K562 (cell line): ENCODE measurements around the gene EXT2. TPM values are rescaled to one million over a fixed set of nuclear protein-coding genes. Genes with fewer than 3 reads are reported as not detected.
A peak's percentile ranks its signal among the peaks of the same experiment; 100 is the strongest.

Experiments used
- ETV5 ChIP-seq: sonication (generic); formaldehyde crosslinking; IDR thresholded peaks from 2 replicates; pipeline ENCODE4 v1.4.0; 2020; ENCODE audit warnings: low read depth, mild to moderate bottlenecking, missing genetic modification reagents
- GABPA ChIP-seq: fragments of 200-800 bp; sonication (Bioruptor generic); conservative IDR thresholded peaks from 2 replicates; pipeline ENCODE4 v1.6.1; 2016; ENCODE audit warnings: low read depth, missing genetic modification characterization, missing compliant biosample characterization
- MEIS2 ChIP-seq: fragments of 450-650 bp; IDR thresholded peaks from 2 replicates; pipeline ENCODE4 v1.6.1; 2014; ENCODE audit warnings: mild to moderate bottlenecking; ENCODE audit not compliant: partially characterized antibody
- SP1 ChIP-seq: sonication (generic); formaldehyde crosslinking; IDR thresholded peaks from 2 replicates; pipeline ENCODE4 v1.8.1; 2022; ENCODE audit warnings: mild to moderate bottlenecking, missing genetic modification reagents
- TAF7 ChIP-seq: fragments of 450-650 bp; IDR thresholded peaks from 2 replicates; pipeline ENCODE4 v1.6.1; 2016; ENCODE audit warnings: missing genetic modification characterization, missing compliant biosample characterization
- TCF3 ChIP-seq: sonication (generic); formaldehyde crosslinking; IDR thresholded peaks from 2 replicates; pipeline ENCODE4 v1.4.0; 2020; ENCODE audit warnings: mild to moderate bottlenecking, missing genetic modification reagents
- polyA plus RNA-seq, 8 experiments: library from polyadenylated mRNA; depleted of rRNA in 4 of 8; stranded (reverse) in 5 of 8; unstranded in 3 of 8; fragments of >200 nt; fragmentation: Nextera tagmentation in 2 of 8; fragmentation: Illumina TruSeq in 1 of 8; extraction: Ambion mirVana in 2 of 8; extraction: Trizol in 1 of 8; gene quantifications; 2 replicates each; pipeline versions ENCODE4 v1.2.1 to v1.2.3, GENCODE V29; 2011 to 2014; ENCODE audit warnings: inconsistent platforms in 1 of 8, missing spikeins in 1 of 8
- total RNA-seq, 7 experiments: library from RNA; depleted of rRNA in 6 of 7; stranded (reverse); fragments of >200 nt in 6 of 7; fragmentation: Illumina TruSeq in 2 of 7; extraction: Trizol in 2 of 7; gene quantifications; 2 replicates each; pipeline versions ENCODE4 v1.2.1 to v1.2.3, GENCODE V29; 2011 to 2021; ENCODE audit warnings: low replicate concordance in 1 of 7
- TF ChIP-seq, protein P1 (sequence below): fragments of 450-650 bp; IDR thresholded peaks from 2 replicates; pipeline ENCODE4 v1.6.1; 2017; ENCODE audit warnings: antibody characterized with exemption, mild to moderate bottlenecking
- TF ChIP-seq, protein P2 (sequence below), 2 experiments: fragments of 450-650 bp in 1 of 2; sonication (generic) in 1 of 2; formaldehyde crosslinking in 1 of 2; IDR thresholded peaks; 2 replicates each; pipeline versions ENCODE4 v1.7.1 to v1.9.0; 2016 to 2022; ENCODE audit warnings: inconsistent platforms in 1 of 2, mild to moderate bottlenecking in 1 of 2, missing genetic modification reagents in 1 of 2
- TF ChIP-seq, protein P3 (sequence below): sonication (generic); formaldehyde crosslinking; IDR thresholded peaks from 2 replicates; pipeline ENCODE4 v1.8.1; 2023; ENCODE audit warnings: missing genetic modification reagents, mild to moderate bottlenecking, borderline replicate concordance

The EXT2 gene
- total and polyA plus RNA-seq, 9 of the 15 experiments (the other 6 are each of a cell fraction or from before 2014, with no cell fraction given): 7.5 to 52.1 (median 38.1) TPM

DNA sequence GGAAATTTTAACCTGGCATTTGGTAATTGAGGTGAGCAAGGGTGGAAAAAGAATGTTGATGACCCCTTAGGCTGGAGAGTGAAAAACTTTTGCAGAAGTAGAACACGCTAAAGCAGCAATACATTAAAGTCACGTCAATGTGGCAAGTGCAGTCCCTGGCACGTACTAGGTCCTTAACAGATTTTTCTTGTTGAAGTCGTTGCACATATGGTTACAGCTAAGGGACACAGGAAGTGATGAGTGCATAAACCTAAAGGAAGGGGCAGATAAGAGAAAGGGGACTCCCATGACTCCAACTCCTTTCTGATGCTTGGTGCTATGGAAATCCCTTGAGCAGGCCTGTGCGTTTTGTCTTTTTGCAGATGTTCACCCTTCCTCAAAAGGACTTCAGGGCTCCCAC, 28.2 kb upstream of the EXT2 start (continued):
- TF ChIP-seq, protein P1, sequence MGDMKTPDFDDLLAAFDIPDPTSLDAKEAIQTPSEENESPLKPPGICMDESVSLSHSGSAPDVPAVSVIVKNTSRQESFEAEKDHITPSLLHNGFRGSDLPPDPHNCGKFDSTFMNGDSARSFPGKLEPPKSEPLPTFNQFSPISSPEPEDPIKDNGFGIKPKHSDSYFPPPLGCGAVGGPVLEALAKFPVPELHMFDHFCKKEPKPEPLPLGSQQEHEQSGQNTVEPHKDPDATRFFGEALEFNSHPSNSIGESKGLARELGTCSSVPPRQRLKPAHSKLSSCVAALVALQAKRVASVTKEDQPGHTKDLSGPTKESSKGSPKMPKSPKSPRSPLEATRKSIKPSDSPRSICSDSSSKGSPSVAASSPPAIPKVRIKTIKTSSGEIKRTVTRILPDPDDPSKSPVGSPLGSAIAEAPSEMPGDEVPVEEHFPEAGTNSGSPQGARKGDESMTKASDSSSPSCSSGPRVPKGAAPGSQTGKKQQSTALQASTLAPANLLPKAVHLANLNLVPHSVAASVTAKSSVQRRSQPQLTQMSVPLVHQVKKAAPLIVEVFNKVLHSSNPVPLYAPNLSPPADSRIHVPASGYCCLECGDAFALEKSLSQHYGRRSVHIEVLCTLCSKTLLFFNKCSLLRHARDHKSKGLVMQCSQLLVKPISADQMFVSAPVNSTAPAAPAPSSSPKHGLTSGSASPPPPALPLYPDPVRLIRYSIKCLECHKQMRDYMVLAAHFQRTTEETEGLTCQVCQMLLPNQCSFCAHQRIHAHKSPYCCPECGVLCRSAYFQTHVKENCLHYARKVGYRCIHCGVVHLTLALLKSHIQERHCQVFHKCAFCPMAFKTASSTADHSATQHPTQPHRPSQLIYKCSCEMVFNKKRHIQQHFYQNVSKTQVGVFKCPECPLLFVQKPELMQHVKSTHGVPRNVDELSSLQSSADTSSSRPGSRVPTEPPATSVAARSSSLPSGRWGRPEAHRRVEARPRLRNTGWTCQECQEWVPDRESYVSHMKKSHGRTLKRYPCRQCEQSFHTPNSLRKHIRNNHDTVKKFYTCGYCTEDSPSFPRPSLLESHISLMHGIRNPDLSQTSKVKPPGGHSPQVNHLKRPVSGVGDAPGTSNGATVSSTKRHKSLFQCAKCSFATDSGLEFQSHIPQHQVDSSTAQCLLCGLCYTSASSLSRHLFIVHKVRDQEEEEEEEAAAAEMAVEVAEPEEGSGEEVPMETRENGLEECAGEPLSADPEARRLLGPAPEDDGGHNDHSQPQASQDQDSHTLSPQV: peak; percentile 59
- TF ChIP-seq TCF3 (CRISPR knock-in tag): peak; percentile 42; the same call in 1 of the 2 replicates
- TF ChIP-seq MEIS2: peak; percentile 48
- TF ChIP-seq, protein P2, sequence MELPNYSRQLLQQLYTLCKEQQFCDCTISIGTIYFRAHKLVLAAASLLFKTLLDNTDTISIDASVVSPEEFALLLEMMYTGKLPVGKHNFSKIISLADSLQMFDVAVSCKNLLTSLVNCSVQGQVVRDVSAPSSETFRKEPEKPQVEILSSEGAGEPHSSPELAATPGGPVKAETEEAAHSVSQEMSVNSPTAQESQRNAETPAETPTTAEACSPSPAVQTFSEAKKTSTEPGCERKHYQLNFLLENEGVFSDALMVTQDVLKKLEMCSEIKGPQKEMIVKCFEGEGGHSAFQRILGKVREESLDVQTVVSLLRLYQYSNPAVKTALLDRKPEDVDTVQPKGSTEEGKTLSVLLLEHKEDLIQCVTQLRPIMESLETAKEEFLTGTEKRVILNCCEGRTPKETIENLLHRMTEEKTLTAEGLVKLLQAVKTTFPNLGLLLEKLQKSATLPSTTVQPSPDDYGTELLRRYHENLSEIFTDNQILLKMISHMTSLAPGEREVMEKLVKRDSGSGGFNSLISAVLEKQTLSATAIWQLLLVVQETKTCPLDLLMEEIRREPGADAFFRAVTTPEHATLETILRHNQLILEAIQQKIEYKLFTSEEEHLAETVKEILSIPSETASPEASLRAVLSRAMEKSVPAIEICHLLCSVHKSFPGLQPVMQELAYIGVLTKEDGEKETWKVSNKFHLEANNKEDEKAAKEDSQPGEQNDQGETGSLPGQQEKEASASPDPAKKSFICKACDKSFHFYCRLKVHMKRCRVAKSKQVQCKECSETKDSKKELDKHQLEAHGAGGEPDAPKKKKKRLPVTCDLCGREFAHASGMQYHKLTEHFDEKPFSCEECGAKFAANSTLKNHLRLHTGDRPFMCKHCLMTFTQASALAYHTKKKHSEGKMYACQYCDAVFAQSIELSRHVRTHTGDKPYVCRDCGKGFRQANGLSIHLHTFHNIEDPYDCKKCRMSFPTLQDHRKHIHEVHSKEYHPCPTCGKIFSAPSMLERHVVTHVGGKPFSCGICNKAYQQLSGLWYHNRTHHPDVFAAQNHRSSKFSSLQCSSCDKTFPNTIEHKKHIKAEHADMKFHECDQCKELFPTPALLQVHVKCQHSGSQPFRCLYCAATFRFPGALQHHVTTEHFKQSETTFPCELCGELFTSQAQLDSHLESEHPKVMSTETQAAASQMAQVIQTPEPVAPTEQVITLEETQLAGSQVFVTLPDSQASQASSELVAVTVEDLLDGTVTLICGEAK (IDR thresholded peaks at IDR 0.05): no peak
- TF ChIP-seq, protein P2 (CRISPR knock-in tag; IDR thresholded peaks at IDR 0.05): no peak
- TF ChIP-seq GABPA: peak; percentile 68
- TF ChIP-seq TAF7: peak; percentile 25; the same call in 1 of the 2 replicates
- TF ChIP-seq SP1: no peak
- 0 out of 2 replicates have a peak, but pooled peaks have one; percentile 58 for TF ChIP-seq ETV5 (CRISPR knock-in tag)
- TF ChIP-seq, protein P3, sequence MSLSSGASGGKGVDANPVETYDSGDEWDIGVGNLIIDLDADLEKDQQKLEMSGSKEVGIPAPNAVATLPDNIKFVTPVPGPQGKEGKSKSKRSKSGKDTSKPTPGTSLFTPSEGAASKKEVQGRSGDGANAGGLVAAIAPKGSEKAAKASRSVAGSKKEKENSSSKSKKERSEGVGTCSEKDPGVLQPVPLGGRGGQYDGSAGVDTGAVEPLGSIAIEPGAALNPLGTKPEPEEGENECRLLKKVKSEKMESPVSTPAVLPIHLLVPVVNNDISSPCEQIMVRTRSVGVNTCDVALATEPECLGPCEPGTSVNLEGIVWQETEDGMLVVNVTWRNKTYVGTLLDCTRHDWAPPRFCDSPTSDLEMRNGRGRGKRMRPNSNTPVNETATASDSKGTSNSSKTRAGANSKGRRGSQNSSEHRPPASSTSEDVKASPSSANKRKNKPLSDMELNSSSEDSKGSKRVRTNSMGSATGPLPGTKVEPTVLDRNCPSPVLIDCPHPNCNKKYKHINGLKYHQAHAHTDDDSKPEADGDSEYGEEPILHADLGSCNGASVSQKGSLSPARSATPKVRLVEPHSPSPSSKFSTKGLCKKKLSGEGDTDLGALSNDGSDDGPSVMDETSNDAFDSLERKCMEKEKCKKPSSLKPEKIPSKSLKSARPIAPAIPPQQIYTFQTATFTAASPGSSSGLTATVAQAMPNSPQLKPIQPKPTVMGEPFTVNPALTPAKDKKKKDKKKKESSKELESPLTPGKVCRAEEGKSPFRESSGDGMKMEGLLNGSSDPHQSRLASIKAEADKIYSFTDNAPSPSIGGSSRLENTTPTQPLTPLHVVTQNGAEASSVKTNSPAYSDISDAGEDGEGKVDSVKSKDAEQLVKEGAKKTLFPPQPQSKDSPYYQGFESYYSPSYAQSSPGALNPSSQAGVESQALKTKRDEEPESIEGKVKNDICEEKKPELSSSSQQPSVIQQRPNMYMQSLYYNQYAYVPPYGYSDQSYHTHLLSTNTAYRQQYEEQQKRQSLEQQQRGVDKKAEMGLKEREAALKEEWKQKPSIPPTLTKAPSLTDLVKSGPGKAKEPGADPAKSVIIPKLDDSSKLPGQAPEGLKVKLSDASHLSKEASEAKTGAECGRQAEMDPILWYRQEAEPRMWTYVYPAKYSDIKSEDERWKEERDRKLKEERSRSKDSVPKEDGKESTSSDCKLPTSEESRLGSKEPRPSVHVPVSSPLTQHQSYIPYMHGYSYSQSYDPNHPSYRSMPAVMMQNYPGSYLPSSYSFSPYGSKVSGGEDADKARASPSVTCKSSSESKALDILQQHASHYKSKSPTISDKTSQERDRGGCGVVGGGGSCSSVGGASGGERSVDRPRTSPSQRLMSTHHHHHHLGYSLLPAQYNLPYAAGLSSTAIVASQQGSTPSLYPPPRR (CRISPR knock-in tag): no peak
